GM13977 (cell line): ENCODE results near the gene TYSND1.
A peak's percentile ranks its signal among the peaks of the same experiment; 100 is the strongest.
"Not testable (repeated sequence)": the region's sequence is repeated elsewhere in the genome, so short reads cannot be mapped to it uniquely, and the experiment has no call there.

Experiments used
- DNase-seq: peaks from one replicate; pipeline ENCODE4 v3.0.0; 2012; ENCODE audit warnings: low spot score
- CTCF ChIP-seq: IDR thresholded peaks from 2 replicates; pipeline ENCODE4 v1.5.1; 2012; ENCODE audit warnings: mild to moderate bottlenecking, control low read depth; ENCODE audit not compliant: insufficient read depth; ENCODE audit errors: extremely low read depth, missing control alignments
- in situ Hi-C: fragments of 300-500 bp; cut with MboI; formaldehyde crosslinking; loops from one replicate; pipeline ENCODE4 v1.12.0; 2022; ENCODE audit warnings: low sequenced_read_pairs, low pct_unique_long_range_greater_than_20kb, mixed read lengths, inconsistent platforms; ENCODE audit not compliant: unreplicated experiment

The TYSND1 gene

GRCh38 chr10:70114902-70115301, 31.6 kb downstream of the TYSND1 start:
- DNase-seq = no peak
- in situ Hi-C loops = no loop called here
- no peak for TF ChIP-seq CTCF

GRCh38 chr10:70112071-70112470, 34.4 kb downstream of the TYSND1 start:
- no peak for DNase-seq
- in situ Hi-C loops = no loop called here
- no peak for TF ChIP-seq CTCF

- no peak for DNase-seq
- TF ChIP-seq CTCF = no peak
- in situ Hi-C loops = no loop called here
These were observed 35.0 kb downstream of the TYSND1 start for GRCh38 chr10:70111496-70111895.

- DNase-seq = no peak
- no peak for TF ChIP-seq CTCF
- in situ Hi-C loops = no loop called here
These were observed 37.3 kb downstream of the TYSND1 start for GRCh38 chr10:70109064-70109729.

- TF ChIP-seq CTCF = peak; percentile 72
- peak; percentile 72 for DNase-seq
- in situ Hi-C loops = no loop called here
These were observed 39.3 kb downstream of the TYSND1 start for GRCh38 chr10:70106958-70107791.

- no peak for TF ChIP-seq CTCF
- in situ Hi-C loops = no loop called here
- DNase-seq = no peak
These were observed 44.8 kb downstream of the TYSND1 start for GRCh38 chr10:70101668-70102067.

GRCh38 chr10:70101068-70101562, 45.4 kb downstream of the TYSND1 start:
- DNase-seq, in situ Hi-C loops: not testable (repeated sequence)
